ENCODE data around the gene ABCB11. TPM values are rescaled to one million over a fixed set of nuclear protein-coding genes. Genes with fewer than 3 reads are reported as not detected.

The ABCB11 gene
- total RNA-seq, 1 experiment from 2014 or later: 0.12 TPM

- POLR2A ChIA-PET: no interaction called here
- Histone ChIP-seq H2AFZ (ENCODE audit: low read depth, low read length, poor library complexity, severe bottlenecking) (no peak overlapping the region), H3K79me2 (ENCODE audit: insufficient read depth, low read length) (no peaks in the 10 kb centered on the region), H3K9me3 (ENCODE audit: control insufficient read depth in 1 of 2, insufficient read depth in 1 of 2, low read depth in 1 of 2, low read length in 2 of 2) (no peaks in the 10 kb centered on the region), H3K4me3 (replicated peaks in 1 of 2; ENCODE audit: low read depth in 1 of 2, low read length in 2 of 2) (no peak overlapping the region), H3K9ac (ENCODE audit: low read length) (no peak overlapping the region), H3K27ac (ENCODE audit: low read depth, low read length) (no peak overlapping the region), H3K4me2 (ENCODE audit: low read length) (no peak overlapping the region), H3K9me2 (ENCODE audit: insufficient read depth) (no peaks in the 10 kb centered on the region), H3K36me3 (ENCODE audit: control insufficient read depth in 1 of 2, insufficient read depth in 2 of 2, low read length in 2 of 2) (no peaks in the 10 kb centered on the region), H3K4me1 (ENCODE audit: control insufficient read depth in 1 of 2, insufficient read depth in 2 of 2, low read length in 2 of 2) (no peaks in the 10 kb centered on the region), H3K27me3 (ENCODE audit: insufficient read depth, low read length) (no peaks in the 10 kb centered on the region), H4K20me1 (ENCODE audit: insufficient read depth) (no peaks in the 10 kb centered on the region)
- RAD21 ChIA-PET (ENCODE audit: low non-redundant PET in 1 of 2, low total read pairs in 2 of 2, uncharacterized antibody in 2 of 2, unreplicated experiment in 2 of 2): no interaction called here
- DNase-seq (ENCODE audit: low read depth, low spot score) (no peak), ATAC-seq (no peak)
- CTCF ChIA-PET: no interaction called here
- TF ChIP-seq ATF3 (IDR thresholded peaks at IDR 0.05) (no peak), SP1 (IDR thresholded peaks at IDR 0.05; ENCODE audit: low read depth) (no peak), CTCF (IDR thresholded peaks at IDR 0.05 in 2 of 3, conservative IDR thresholded peaks at IDR 0.05 in 1 of 3; ENCODE audit: borderline replicate concordance in 1 of 3, insufficient read depth in 1 of 3, low read depth in 2 of 3, low read length in 2 of 3) (no peak), YY1 (IDR thresholded peaks at IDR 0.05; ENCODE audit: extremely low read depth, insufficient replicate concordance, low read depth, low read length) (no peak), SIN3A (IDR thresholded peaks at IDR 0.05; ENCODE audit: low read depth) (no peak), POLR2A (IDR thresholded peaks at IDR 0.05; ENCODE audit: borderline replicate concordance, extremely low read depth, insufficient read depth, insufficient read length) (no peak), EGR1 (IDR thresholded peaks at IDR 0.05; ENCODE audit: low read depth) (no peak), ELF1 (IDR thresholded peaks at IDR 0.05; ENCODE audit: borderline replicate concordance, low read depth) (no peak), ZNF274 (IDR thresholded peaks at IDR 0.05; ENCODE audit: low read depth, low read length) (no peak), CEBPB (IDR thresholded peaks at IDR 0.05; ENCODE audit: low read depth) (no peak), ZBTB33 (IDR thresholded peaks at IDR 0.05; ENCODE audit: extremely low read depth, insufficient replicate concordance, low read length) (no peak)
- intact Hi-C loops (cut with micrococcal nuclease): no loop called here
- BruUV-seq (replicated peaks): no TSS peak
These were observed 127.2 kb downstream of the ABCB11 start for GRCh38 chr2:168903888-168904287.

All from HCT116 (cell line).